Duodenal mucosa (tissue), 2 donors: ENCODE results near the gene BNIP5.
"Not testable (repeated sequence)": the region's sequence is repeated elsewhere in the genome, so short reads cannot be mapped to it uniquely, and the experiment has no call there.

Experiments
- H3K27ac ChIP-seq: one replicate; pipeline ENCODE4 v1.7.0; 2013; ENCODE audit warnings: low read depth, low read length
- H3K27me3 ChIP-seq, 2 donors: one replicate each; pipeline ENCODE4 v1.7.0; 2013; ENCODE audit warnings: low read length in 2 of 2, control low read depth in 1 of 2; ENCODE audit not compliant: insufficient read depth in 2 of 2, control insufficient read depth in 1 of 2
- H3K36me3 ChIP-seq, 2 donors: one replicate each; pipeline ENCODE4 v1.7.0; 2013; ENCODE audit warnings: low read length in 2 of 2, control low read depth in 1 of 2; ENCODE audit not compliant: insufficient read depth in 2 of 2, control insufficient read depth in 1 of 2
- H3K4me1 ChIP-seq, 2 donors: one replicate each; pipeline ENCODE4 v1.7.0; 2013; ENCODE audit warnings: low read length in 2 of 2, control low read depth in 1 of 2; ENCODE audit not compliant: insufficient read depth in 2 of 2, control insufficient read depth in 1 of 2
- H3K4me3 ChIP-seq, 2 donors: one replicate each; pipeline ENCODE4 v1.7.0; 2013; ENCODE audit warnings: low read length in 2 of 2, low read depth in 1 of 2
- H3K9ac ChIP-seq, 2 donors: one replicate each; pipeline ENCODE4 v1.7.0; 2013; ENCODE audit warnings: low read length in 2 of 2, low read depth in 1 of 2
- H3K9me3 ChIP-seq, 2 donors: one replicate each; pipeline ENCODE4 v1.7.0; 2013; ENCODE audit warnings: low read length in 2 of 2, control low read depth in 1 of 2; ENCODE audit not compliant: control insufficient read depth in 1 of 2

Gene BNIP5

GRCh38 chr6:36343109-36343680 is 6.5 kb upstream of the BNIP5 start:
- Histone ChIP-seq H3K27me3 (no peaks in the 10 kb centered on the region), H3K9ac (no peak overlapping the region), H3K9me3 (no peaks in the 10 kb centered on the region), H3K27ac (no peak overlapping the region), H3K36me3 (no peaks in the 10 kb centered on the region), H3K4me1 (peaks cover 26 to 36% of the 10 kb centered on the region in 2 donors), H3K4me3 (no peak overlapping the region)

- Histone ChIP-seq H3K27me3 (no peaks in the 10 kb centered on the region), H3K4me1 (peaks cover 29 to 30% of the 10 kb centered on the region in 2 donors), H3K9ac (peak overlapping the region; percentile 72 to 76), H3K9me3 (no peaks in the 10 kb centered on the region), H3K27ac (peak overlapping the region; percentile 92), H3K36me3 (no peaks in the 10 kb centered on the region), H3K4me3 (peak overlapping the region; percentile 59 to 70)
Measured at GRCh38 chr6:36340618-36341454, 4.1 kb upstream of the BNIP5 start.

- Histone ChIP-seq H3K4me1 (peaks cover 29 to 30% of the 10 kb centered on the region in 2 donors), H3K36me3 (no peaks in the 10 kb centered on the region), H3K27me3 (no peaks in the 10 kb centered on the region), H3K9ac (peak overlapping the region in 1 of 2 donors; percentile 16), H3K9me3 (no peaks in the 10 kb centered on the region), H3K4me3 (peak overlapping the region in 1 of 2 donors; percentile 70), H3K27ac (no peak overlapping the region)
Measured at GRCh38 chr6:36340306-36340617, 3.6 kb upstream of the BNIP5 start.

- Histone ChIP-seq H3K36me3 (no peaks in the 10 kb centered on the region), H3K9me3 (no peaks in the 10 kb centered on the region), H3K27me3 (no peaks in the 10 kb centered on the region), H3K27ac (no peak overlapping the region), H3K9ac (peak overlapping the region in 1 of 2 donors; percentile 34), H3K4me3 (no peak overlapping the region), H3K4me1 (peaks cover 34 to 35% of the 10 kb centered on the region in 2 donors)
Measured at GRCh38 chr6:36339146-36339545, 2.5 kb upstream of the BNIP5 start.

GRCh38 chr6:36338223-36338622 is 1.5 kb upstream of the BNIP5 start:
- H3K9ac ChIP-seq, H3K27me3 ChIP-seq, H3K4me3 ChIP-seq, H3K27ac ChIP-seq, H3K9me3 ChIP-seq, H3K36me3 ChIP-seq: not testable (repeated sequence)
- H3K4me1 ChIP-seq: peaks cover 38 to 42% of the 10 kb centered on the region in 2 donors

GRCh38 chr6:36337814-36338213 is 1.1 kb upstream of the BNIP5 start:
- H3K9me3 ChIP-seq: no peaks in the 10 kb centered on the region
- H3K27ac ChIP-seq: no peak overlapping the region
- H3K36me3 ChIP-seq: no peaks in the 10 kb centered on the region
- H3K9ac ChIP-seq: no peak overlapping the region
- no peak overlapping the region for H3K4me3 ChIP-seq
- no peaks in the 10 kb centered on the region for H3K27me3 ChIP-seq
- H3K4me1 ChIP-seq: peaks cover 38 to 42% of the 10 kb centered on the region in 2 donors

GRCh38 chr6:36336208-36336710 is 429 bp downstream of the BNIP5 start:
- Histone ChIP-seq H3K27ac (peak overlapping the region; percentile 77), H3K4me1 (peaks cover 38 to 42% of the 10 kb centered on the region in 2 donors), H3K36me3 (no peaks in the 10 kb centered on the region), H3K9ac (peak overlapping the region; percentile 38 to 72), H3K4me3 (peak overlapping the region; percentile 56 to 67), H3K9me3 (no peaks in the 10 kb centered on the region), H3K27me3 (no peaks in the 10 kb centered on the region)

DNA sequence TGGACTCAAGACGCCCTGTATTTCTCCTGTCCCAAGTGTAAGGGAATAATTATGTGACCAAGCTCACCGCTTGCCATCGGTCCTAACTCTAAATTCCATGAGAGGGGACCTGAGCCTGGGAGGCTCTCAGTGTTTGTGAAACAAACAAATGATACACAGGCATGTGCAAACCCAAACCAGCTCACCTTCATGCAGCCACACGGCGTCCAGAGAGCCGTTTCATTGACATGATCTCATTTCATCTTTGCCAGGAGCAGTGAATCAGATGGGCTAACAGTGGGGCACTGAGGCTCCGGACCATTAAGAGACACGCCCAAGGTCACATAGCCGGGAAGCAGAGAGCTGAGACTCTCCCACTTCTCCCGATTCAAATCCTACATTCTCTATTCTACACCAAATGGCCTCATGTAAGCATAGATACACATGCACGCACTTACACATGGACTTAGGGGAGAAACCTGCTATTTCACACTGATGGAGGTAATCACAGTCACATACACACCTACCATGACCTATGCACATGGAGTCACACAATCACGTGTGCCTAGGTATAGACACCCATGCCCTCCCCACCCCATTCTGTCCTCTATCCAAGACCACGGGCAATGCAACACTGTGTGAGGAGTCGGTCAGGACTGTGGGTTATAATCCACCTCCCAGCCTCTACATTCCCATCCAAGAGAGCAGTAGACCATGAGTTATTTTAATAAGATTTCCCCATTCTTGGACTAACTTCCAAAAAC is 1.1 kb downstream of the BNIP5 start:
- peak overlapping the region; percentile 77 for H3K27ac ChIP-seq
- H3K4me3 ChIP-seq: peak overlapping the region; percentile 56 to 67
- H3K9ac ChIP-seq: peak overlapping the region; percentile 38 to 72
- no peaks in the 10 kb centered on the region for H3K9me3 ChIP-seq
- H3K27me3 ChIP-seq: no peaks in the 10 kb centered on the region
- no peaks in the 10 kb centered on the region for H3K36me3 ChIP-seq
- H3K4me1 ChIP-seq: peaks cover 38 to 39% of the 10 kb centered on the region in 2 donors

- Histone ChIP-seq H3K4me3 (peak overlapping the region; percentile 56 to 67), H3K4me1 (peaks cover 33 to 34% of the 10 kb centered on the region in 2 donors), H3K9me3 (no peaks in the 10 kb centered on the region), H3K9ac (peak overlapping the region; percentile 38 to 72), H3K36me3 (peaks cover 0 to 5% of the 10 kb centered on the region in 2 donors), H3K27ac (peak overlapping the region; percentile 77), H3K27me3 (no peaks in the 10 kb centered on the region)
Measured at GRCh38 chr6:36334832-36335459, 1.7 kb downstream of the BNIP5 start.
